ENCODE results near the gene KCNK17. TPM values are rescaled to one million over a fixed set of nuclear protein-coding genes. Genes with fewer than 3 reads are reported as not detected.

KCNK17 gene
- total and polyA plus RNA-seq, 4 donors, result 2.6 to 6.0 (median 3.4) TPM

DNA sequence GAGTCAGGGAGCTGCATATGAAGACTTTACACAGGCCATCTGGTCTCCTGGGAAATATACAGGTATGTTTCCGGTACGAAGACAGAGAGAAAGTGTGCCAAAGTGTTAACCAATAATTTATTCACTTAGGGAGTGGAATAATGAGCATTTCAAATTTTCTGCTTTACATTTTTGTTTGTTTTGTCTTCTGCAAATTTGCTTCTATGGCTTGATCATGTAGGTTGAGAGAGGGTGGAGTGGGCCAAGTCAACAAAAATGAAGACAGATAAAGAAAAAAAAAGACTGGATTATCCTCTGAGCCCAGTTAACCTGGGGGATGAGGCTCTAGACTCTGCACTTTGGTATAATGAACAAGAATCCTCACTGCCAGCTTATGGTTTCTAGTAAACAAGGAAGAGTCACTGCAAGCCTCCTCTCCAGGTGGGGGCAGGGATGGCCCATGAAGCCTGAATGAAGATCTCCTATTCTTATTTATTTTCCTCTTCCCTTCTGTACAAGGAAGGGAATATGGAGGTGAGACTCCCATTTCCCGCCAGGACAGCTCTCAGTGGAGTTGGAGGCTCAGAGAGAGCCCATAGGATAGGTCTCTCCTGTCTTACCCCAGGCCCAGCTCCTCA is 37.7 kb downstream of the KCNK17 start:
- ATAC-seq (ENCODE audit: insufficient read depth, low FRiP score), result no peak
- H3K27ac ChIP-seq (ENCODE audit: low read depth in 1 of 2, low read length in 1 of 2), result no peak overlapping the region
- H3K4me1 ChIP-seq (ENCODE audit: control insufficient read depth in 5 of 5, insufficient read depth in 5 of 5, low read length in 5 of 5), result peaks cover 0 to 4% (median 0%) of the 10 kb centered on the region in 5 donors
- DNase-seq, result no peak
- TF ChIP-seq, protein P1, sequence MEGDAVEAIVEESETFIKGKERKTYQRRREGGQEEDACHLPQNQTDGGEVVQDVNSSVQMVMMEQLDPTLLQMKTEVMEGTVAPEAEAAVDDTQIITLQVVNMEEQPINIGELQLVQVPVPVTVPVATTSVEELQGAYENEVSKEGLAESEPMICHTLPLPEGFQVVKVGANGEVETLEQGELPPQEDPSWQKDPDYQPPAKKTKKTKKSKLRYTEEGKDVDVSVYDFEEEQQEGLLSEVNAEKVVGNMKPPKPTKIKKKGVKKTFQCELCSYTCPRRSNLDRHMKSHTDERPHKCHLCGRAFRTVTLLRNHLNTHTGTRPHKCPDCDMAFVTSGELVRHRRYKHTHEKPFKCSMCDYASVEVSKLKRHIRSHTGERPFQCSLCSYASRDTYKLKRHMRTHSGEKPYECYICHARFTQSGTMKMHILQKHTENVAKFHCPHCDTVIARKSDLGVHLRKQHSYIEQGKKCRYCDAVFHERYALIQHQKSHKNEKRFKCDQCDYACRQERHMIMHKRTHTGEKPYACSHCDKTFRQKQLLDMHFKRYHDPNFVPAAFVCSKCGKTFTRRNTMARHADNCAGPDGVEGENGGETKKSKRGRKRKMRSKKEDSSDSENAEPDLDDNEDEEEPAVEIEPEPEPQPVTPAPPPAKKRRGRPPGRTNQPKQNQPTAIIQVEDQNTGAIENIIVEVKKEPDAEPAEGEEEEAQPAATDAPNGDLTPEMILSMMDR (IDR thresholded peaks at IDR 0.05; ENCODE audit: control extremely low read depth, extremely low read depth), result no peak
- WGBS, 2 donors, result 87 to 92% methylated on average over 3 of the region's 3 CpGs
- H3K9ac ChIP-seq (ENCODE audit: insufficient read depth in 1 of 2, low read length in 2 of 2), result no peak overlapping the region
- H3K27me3 ChIP-seq (ENCODE audit: control insufficient read depth in 3 of 3, insufficient read depth in 3 of 3, low read length in 2 of 3), result peaks cover 0 to 4% (median 0%) of the 10 kb centered on the region in 3 donors
- no peaks in the 10 kb centered on the region for H3K36me3 ChIP-seq (ENCODE audit: control insufficient read depth in 4 of 4, insufficient read depth in 4 of 4, low read length in 4 of 4)
- no peak overlapping the region for H3K4me3 ChIP-seq
- no peaks in the 10 kb centered on the region for H3K9me3 ChIP-seq (ENCODE audit: control insufficient read depth in 4 of 4, insufficient read depth in 3 of 4, low read length in 3 of 4)

DNA sequence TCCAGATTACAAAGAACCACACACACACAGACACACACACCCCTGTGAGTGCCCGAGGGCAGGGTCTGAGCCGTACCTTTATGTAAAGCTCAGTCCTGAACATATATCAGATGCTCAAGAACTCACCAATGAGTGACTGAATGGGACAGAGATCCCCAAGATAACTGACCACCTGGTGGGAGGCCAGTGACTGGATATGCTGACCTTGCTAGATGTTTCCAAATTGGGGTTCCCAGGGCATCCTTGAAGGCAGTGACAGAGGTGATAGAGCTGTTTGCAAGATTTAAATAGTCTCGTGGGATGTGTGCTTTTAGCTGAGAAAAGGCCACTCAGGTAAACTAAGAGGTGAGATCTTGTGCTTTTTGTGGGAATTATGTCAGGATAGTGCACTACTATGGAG is 39.3 kb downstream of the KCNK17 start:
- Histone ChIP-seq H3K9me3 (ENCODE audit: control insufficient read depth in 4 of 4, insufficient read depth in 3 of 4, low read length in 3 of 4) (no peaks in the 10 kb centered on the region), H3K4me3 (no peak overlapping the region), H3K36me3 (ENCODE audit: control insufficient read depth in 4 of 4, insufficient read depth in 4 of 4, low read length in 4 of 4) (no peaks in the 10 kb centered on the region), H3K9ac (ENCODE audit: insufficient read depth in 1 of 2, low read length in 2 of 2) (no peak overlapping the region), H3K4me1 (ENCODE audit: control insufficient read depth in 5 of 5, insufficient read depth in 5 of 5, low read length in 5 of 5) (peaks cover 0 to 2% (median 0%) of the 10 kb centered on the region in 5 donors), H3K27me3 (ENCODE audit: control insufficient read depth in 3 of 3, insufficient read depth in 3 of 3, low read length in 2 of 3) (no peaks in the 10 kb centered on the region), H3K27ac (ENCODE audit: low read depth in 1 of 2, low read length in 1 of 2) (no peak overlapping the region)
- no peak for ATAC-seq (ENCODE audit: insufficient read depth, low FRiP score)
- 87% methylated on average over 3 of the region's 3 CpGs for WGBS, 2 donors
- TF ChIP-seq, protein P1 (IDR thresholded peaks at IDR 0.05; ENCODE audit: control extremely low read depth, extremely low read depth), result no peak
- DNase-seq, result no peak

DNA sequence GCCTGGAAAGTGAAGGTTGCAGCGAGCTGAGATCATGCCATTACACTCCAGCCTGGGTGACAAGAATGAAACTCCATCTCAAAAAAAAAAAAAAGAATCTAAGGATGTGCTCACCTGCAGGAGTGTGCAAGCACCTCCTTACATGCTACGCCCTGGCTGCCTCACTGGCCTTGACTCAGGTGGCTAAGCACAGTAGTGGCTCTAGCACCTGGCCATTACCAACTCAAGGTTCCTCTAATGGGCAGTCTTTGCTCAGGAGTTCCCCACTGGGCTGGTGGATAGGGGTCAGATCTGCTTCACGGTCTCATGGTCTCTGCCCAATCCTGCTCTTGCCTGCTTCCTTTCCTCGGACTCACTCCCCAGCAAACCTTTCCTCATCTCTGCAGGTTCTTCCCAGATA is 39.7 kb downstream of the KCNK17 start:
- TF ChIP-seq, protein P1 (IDR thresholded peaks at IDR 0.05; ENCODE audit: control extremely low read depth, extremely low read depth), result no peak
- Histone ChIP-seq H3K9me3 (ENCODE audit: control insufficient read depth in 4 of 4, insufficient read depth in 3 of 4, low read length in 3 of 4) (no peaks in the 10 kb centered on the region), H3K4me1 (ENCODE audit: control insufficient read depth in 5 of 5, insufficient read depth in 5 of 5, low read length in 5 of 5) (peaks cover 0 to under 1% (median 0%) of the 10 kb centered on the region in 5 donors), H3K36me3 (ENCODE audit: control insufficient read depth in 4 of 4, insufficient read depth in 4 of 4, low read length in 4 of 4) (no peaks in the 10 kb centered on the region), H3K4me3 (no peak overlapping the region), H3K9ac (ENCODE audit: insufficient read depth in 1 of 2, low read length in 2 of 2) (no peak overlapping the region), H3K27ac (ENCODE audit: low read depth in 1 of 2, low read length in 1 of 2) (no peak overlapping the region), H3K27me3 (ENCODE audit: control insufficient read depth in 3 of 3, insufficient read depth in 3 of 3, low read length in 2 of 3) (no peaks in the 10 kb centered on the region)
- WGBS, 2 donors, result 63 to 82% methylated on average over 4 of the region's 4 CpGs
- no peak for DNase-seq
- ATAC-seq (ENCODE audit: insufficient read depth, low FRiP score), result no peak

GRCh38 chr6:39273406-39273821 is 40.8 kb downstream of the KCNK17 start:
- no peak overlapping the region for H3K27ac ChIP-seq (ENCODE audit: low read depth in 1 of 2, low read length in 1 of 2)
- 55 to 83% methylated on average over 6 of the region's 6 CpGs for WGBS, 2 donors

More at GRCh38 chr6:39273406-39273821, 40.8 kb downstream of the KCNK17 start:
- no peak overlapping the region for H3K4me3 ChIP-seq
- no peaks in the 10 kb centered on the region for H3K27me3 ChIP-seq (ENCODE audit: control insufficient read depth in 3 of 3, insufficient read depth in 3 of 3, low read length in 2 of 3)
- ATAC-seq (ENCODE audit: insufficient read depth, low FRiP score), result no peak
- H3K9ac ChIP-seq (ENCODE audit: insufficient read depth in 1 of 2, low read length in 2 of 2), result no peak overlapping the region
- H3K9me3 ChIP-seq (ENCODE audit: control insufficient read depth in 4 of 4, insufficient read depth in 3 of 4, low read length in 3 of 4), result no peaks in the 10 kb centered on the region
- no peaks in the 10 kb centered on the region for H3K4me1 ChIP-seq (ENCODE audit: control insufficient read depth in 5 of 5, insufficient read depth in 5 of 5, low read length in 5 of 5)
- no peaks in the 10 kb centered on the region for H3K36me3 ChIP-seq (ENCODE audit: control insufficient read depth in 4 of 4, insufficient read depth in 4 of 4, low read length in 4 of 4)
- TF ChIP-seq, protein P1 (IDR thresholded peaks at IDR 0.05; ENCODE audit: control extremely low read depth, extremely low read depth), result no peak
- no peak for DNase-seq

Data from lung (tissue), 12 donors.